Liver (tissue), 9 donors: ENCODE measurements around the gene TTC28. TPM values are rescaled to one million over a fixed set of nuclear protein-coding genes. Genes with fewer than 3 reads are reported as not detected.

ENCODE experiments used
- DNase-seq: peaks from one replicate; pipeline ENCODE4 v3.0.0-alpha.2; 2017; ENCODE audit warnings: low spot score
- H3K27ac ChIP-seq, 2 donors: one replicate each; pipeline ENCODE4 v1.7.0; 2013; ENCODE audit warnings: inconsistent platforms in 2 of 2, low read length in 2 of 2, control low read depth in 1 of 2, low read depth in 1 of 2, mild to moderate bottlenecking in 1 of 2
- H3K27me3 ChIP-seq, 4 donors: one replicate each; pipeline versions ENCODE4 v1.6.1 to v1.7.0; 2013; ENCODE audit warnings: low read length in 3 of 4, inconsistent platforms in 1 of 4, mild to moderate bottlenecking in 1 of 4, moderate library complexity in 1 of 4; ENCODE audit not compliant: control insufficient read depth in 4 of 4, insufficient read depth in 4 of 4
- H3K36me3 ChIP-seq, 4 donors: one replicate each; pipeline versions ENCODE4 v1.6.1 to v1.7.0; 2013; ENCODE audit warnings: low read length in 3 of 4, mild to moderate bottlenecking in 3 of 4, low read depth in 1 of 4, moderate library complexity in 1 of 4; ENCODE audit not compliant: control insufficient read depth in 4 of 4, insufficient read depth in 3 of 4
- H3K4me1 ChIP-seq, 4 donors: one replicate each; pipeline versions ENCODE4 v1.6.1 to v1.7.0; 2013; ENCODE audit warnings: low read length in 3 of 4, mild to moderate bottlenecking in 3 of 4, moderate library complexity in 1 of 4; ENCODE audit not compliant: control insufficient read depth in 4 of 4, insufficient read depth in 4 of 4
- H3K4me3 ChIP-seq, 3 donors: one replicate each; pipeline versions ENCODE4 v1.6.1 to v1.7.0; 2013; ENCODE audit warnings: low read length in 3 of 3, control low read depth in 1 of 3, low read depth in 1 of 3, mild to moderate bottlenecking in 1 of 3
- H3K9ac ChIP-seq, 2 donors: one replicate each; pipeline ENCODE4 v1.7.0; 2013; ENCODE audit warnings: low read length in 2 of 2, mild to moderate bottlenecking in 2 of 2, moderate library complexity in 2 of 2, control low read depth in 1 of 2, low read depth in 1 of 2
- H3K9me3 ChIP-seq, 4 donors: one replicate each; pipeline versions ENCODE4 v1.6.1 to v1.7.0; 2013; ENCODE audit warnings: low read length in 3 of 4; ENCODE audit not compliant: control insufficient read depth in 4 of 4
- ATF3 ChIP-seq: IDR thresholded peaks from 2 replicates; pipeline ENCODE4 v1.6.1; 2016; ENCODE audit warnings: antibody characterized with exemption
- EGR1 ChIP-seq, 2 donors: IDR thresholded peaks; 2 replicates each; pipeline ENCODE4 v1.6.1; 2016 to 2018; ENCODE audit warnings: antibody characterized with exemption in 2 of 2, low read depth in 2 of 2
- FOXA1 ChIP-seq: IDR thresholded peaks from 2 replicates; pipeline ENCODE4 v1.6.1; 2016; ENCODE audit warnings: antibody characterized with exemption
- FOXA2 ChIP-seq: IDR thresholded peaks from 2 replicates; pipeline ENCODE4 v1.6.1; 2016; ENCODE audit warnings: antibody characterized with exemption
- GABPA ChIP-seq, 2 donors: IDR thresholded peaks in 1 of 2; conservative IDR thresholded peaks in 1 of 2; 2 replicates each; pipeline ENCODE4 v1.6.1; 2016; ENCODE audit warnings: antibody characterized with exemption in 2 of 2, mild to moderate bottlenecking in 1 of 2, moderate library complexity in 1 of 2
- HNF4A ChIP-seq, 2 donors: conservative IDR thresholded peaks; 2 replicates each; pipeline ENCODE4 v1.6.1; 2016; ENCODE audit warnings: antibody characterized with exemption in 2 of 2, mild to moderate bottlenecking in 2 of 2
- HNF4G ChIP-seq: IDR thresholded peaks from 2 replicates; pipeline ENCODE4 v1.6.1; 2016; ENCODE audit warnings: antibody characterized with exemption
- JUND ChIP-seq, 2 donors: IDR thresholded peaks; 2 replicates each; pipeline ENCODE4 v1.6.1; 2016; ENCODE audit warnings: antibody characterized with exemption in 2 of 2
- MAX ChIP-seq: IDR thresholded peaks from 2 replicates; pipeline ENCODE4 v1.6.1; 2016; ENCODE audit warnings: antibody characterized with exemption
- NR2F2 ChIP-seq: IDR thresholded peaks from 2 replicates; pipeline ENCODE4 v1.6.1; 2016; ENCODE audit warnings: antibody characterized with exemption
- RAD21 ChIP-seq, 2 donors: IDR thresholded peaks; 2 replicates each; pipeline ENCODE4 v1.6.1; 2016; ENCODE audit warnings: antibody characterized with exemption in 2 of 2, mild to moderate bottlenecking in 2 of 2
- REST ChIP-seq: IDR thresholded peaks from 2 replicates; pipeline ENCODE4 v1.6.1; 2016; ENCODE audit warnings: antibody characterized with exemption, mild to moderate bottlenecking
- RXRA ChIP-seq, 2 donors: IDR thresholded peaks; 2 replicates each; pipeline ENCODE4 v1.6.1; 2017 to 2018; ENCODE audit warnings: antibody characterized with exemption in 2 of 2, mild to moderate bottlenecking in 1 of 2
- SP1 ChIP-seq: IDR thresholded peaks from 2 replicates; pipeline ENCODE4 v1.6.1; 2018; ENCODE audit warnings: antibody characterized with exemption, mild to moderate bottlenecking
- TAF1 ChIP-seq: conservative IDR thresholded peaks from 2 replicates; pipeline ENCODE4 v1.6.1; 2016; ENCODE audit warnings: antibody characterized with exemption, mild to moderate bottlenecking
- YY1 ChIP-seq: IDR thresholded peaks from 2 replicates; pipeline ENCODE4 v1.6.1; 2016; ENCODE audit warnings: antibody characterized with exemption, mild to moderate bottlenecking
- ZBTB33 ChIP-seq: IDR thresholded peaks from 2 replicates; pipeline ENCODE4 v1.6.1; 2016; ENCODE audit warnings: antibody characterized with exemption
- WGBS: extraction: QIAGEN DNeasy Blood & Tissue Kit; methylation state at CpG from one replicate; pipeline ENCODE4 v1.1.7; 2013; 5-methylcytosine and 5-hydroxymethylcytosine counted together
- polyA plus RNA-seq, 2 donors: library from polyadenylated mRNA; stranded (reverse) in 1 of 2; unstranded in 1 of 2; fragments of 200-250 nt in 1 of 2; fragments of >200 nt in 1 of 2; fragmentation: Nextera tagmentation in 1 of 2; extraction: Ambion mirVana in 1 of 2; gene quantifications; one replicate each; pipeline versions ENCODE4 v1.2.1 to v1.2.3, GENCODE V29; 2013 to 2015
- total RNA-seq, 2 donors: library from RNA; depleted of rRNA; stranded (reverse); fragments of >200 nt; gene quantifications; one replicate each; pipeline ENCODE4 v1.2.3, GENCODE V29; 2014
- donor health status: healthy.
- donor health status: healthy.
- donor health status: healthy.
- donor health status: healthy.
- donor health status: healthy.

Gene TTC28
- total and polyA plus RNA-seq, 4 donors = 4.2 to 19.4 (median 5.9) TPM

- TF ChIP-seq JUND (IDR thresholded peaks at IDR 0.05) (no peak), TAF1 (no peak), HNF4G (no peak), YY1 (no peak), GABPA (IDR thresholded peaks at IDR 0.05 in 1 of 2, conservative IDR thresholded peaks at IDR 0.05 in 1 of 2) (no peak), MAX (no peak), ATF3 (no peak), HNF4A (conservative IDR thresholded peaks at IDR 0.05) (no peak), EGR1 (IDR thresholded peaks at IDR 0.05; ENCODE audit: low read depth in 2 of 2) (no peak), RXRA (IDR thresholded peaks at IDR 0.05) (no peak), NR2F2 (no peak)
These were observed 576.0 kb downstream of the TTC28 start (continued) for GRCh38 chr22:28103596-28103995.

- no peak for DNase-seq
- WGBS = 86% methylated on average over 5 of the region's 5 CpGs
- Histone ChIP-seq H3K4me1 (no peaks in the 10 kb centered on the region), H3K4me3 (no peak overlapping the region), H3K27me3 (no peaks in the 10 kb centered on the region), H3K36me3 (peaks cover 0 to 20% (median 2%) of the 10 kb centered on the region in 4 donors), H3K27ac (no peak overlapping the region), H3K9me3 (no peaks in the 10 kb centered on the region), H3K9ac (no peak overlapping the region)
- no peak for TF ChIP-seq HNF4A (conservative IDR thresholded peaks at IDR 0.05)
- no peak for TF ChIP-seq FOXA2
- TF ChIP-seq ZBTB33 = no peak
- no peak for TF ChIP-seq RAD21 (IDR thresholded peaks at IDR 0.05)
- TF ChIP-seq FOXA1 = no peak
- TF ChIP-seq SP1 = no peak
- TF ChIP-seq EGR1 (IDR thresholded peaks at IDR 0.05; ENCODE audit: low read depth in 2 of 2) = no peak
- no peak for TF ChIP-seq REST
- TF ChIP-seq HNF4G = no peak
- no peak for TF ChIP-seq ATF3
- TF ChIP-seq MAX = no peak
- TF ChIP-seq YY1 = no peak
- no peak for TF ChIP-seq TAF1
- no peak for TF ChIP-seq NR2F2
These were observed 577.4 kb downstream of the TTC28 start for GRCh38 chr22:28102151-28102812.
